HFFc6 (cell line): Measurements from ENCODE around the gene SNRNP40. TPM values are rescaled to one million over a fixed set of nuclear protein-coding genes. Genes with fewer than 3 reads are reported as not detected.

Experiments
- DNase-seq: peaks from one replicate; pipeline ENCODE4 v3.0.0-alpha.2; 2018
- H3K27ac Mint-ChIP-seq: 2 replicates; pipeline ENCODE4 v1.8.0; 2020; ENCODE audit warnings: mild to moderate bottlenecking, mixed read lengths
- H3K27me3 Mint-ChIP-seq: 2 replicates; pipeline ENCODE4 v1.8.0; 2021; ENCODE audit warnings: mild to moderate bottlenecking, moderate library complexity, mixed read lengths; ENCODE audit not compliant: insufficient read depth
- H3K36me3 Mint-ChIP-seq: 2 replicates; pipeline ENCODE4 v1.8.0; 2021; ENCODE audit warnings: low read depth, mixed read lengths
- H3K4me1 Mint-ChIP-seq: 2 replicates; pipeline ENCODE4 v1.8.0; 2020; ENCODE audit warnings: low read depth, mixed read lengths
- H3K4me3 Mint-ChIP-seq: 2 replicates; pipeline ENCODE4 v1.8.0; 2020; ENCODE audit warnings: mild to moderate bottlenecking, moderate library complexity, mixed read lengths
- H3K9me3 Mint-ChIP-seq: 2 replicates; pipeline ENCODE4 v1.8.0; 2020; ENCODE audit warnings: mild to moderate bottlenecking, mixed read lengths
- CTCF ChIP-seq: fragments of 200-600 bp; sonication (generic); IDR thresholded peaks from 2 replicates; pipeline ENCODE4 v1.5.0; 2021; ENCODE audit warnings: antibody characterized with exemption, mild to moderate bottlenecking
- total RNA-seq, 6 experiments: library from RNA; stranded (reverse); fragmentation: NEBNext Ultra II Directional; extraction: Animal tissue kit (Norgen Biotek cat#: 25700); gene quantifications; 2 replicates in 1 of 6; 3 replicates in 5 of 6; pipeline ENCODE4 v1.2.3, GENCODE V29; 2021

Gene SNRNP40
- total RNA-seq, 6 experiments from 2014 or later = 37.8 to 50.7 (median 46.1) TPM

DNA sequence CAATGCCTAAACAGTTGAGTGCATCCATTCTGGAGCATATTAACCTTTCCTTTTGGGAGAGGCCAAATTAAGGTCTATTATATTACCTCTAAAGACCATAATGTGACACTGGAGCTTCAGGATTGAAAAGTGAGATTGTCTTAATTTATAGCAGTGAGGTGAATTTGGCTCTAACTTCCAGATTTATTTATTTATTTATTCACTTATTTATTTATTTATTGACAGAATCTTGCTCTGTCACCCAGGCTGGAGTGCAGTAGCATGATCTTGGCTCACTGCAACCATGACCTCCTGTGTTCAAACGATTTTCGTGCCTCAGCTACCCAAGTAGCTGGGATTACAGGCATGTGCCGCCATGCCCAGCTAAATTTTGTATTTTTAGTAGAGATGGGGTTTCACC is 19.3 kb upstream of the SNRNP40 start:
- no peaks in the 10 kb centered on the region for H3K9me3 Mint-ChIP-seq
- TF ChIP-seq CTCF = no peak
- H3K27me3 Mint-ChIP-seq = no peaks in the 10 kb centered on the region
- H3K4me1 Mint-ChIP-seq = no peaks in the 10 kb centered on the region
- H3K4me3 Mint-ChIP-seq = no peak overlapping the region
- DNase-seq = no peak
- H3K36me3 Mint-ChIP-seq = peaks cover 41% of the 10 kb centered on the region
- no peak overlapping the region for H3K27ac Mint-ChIP-seq

DNA sequence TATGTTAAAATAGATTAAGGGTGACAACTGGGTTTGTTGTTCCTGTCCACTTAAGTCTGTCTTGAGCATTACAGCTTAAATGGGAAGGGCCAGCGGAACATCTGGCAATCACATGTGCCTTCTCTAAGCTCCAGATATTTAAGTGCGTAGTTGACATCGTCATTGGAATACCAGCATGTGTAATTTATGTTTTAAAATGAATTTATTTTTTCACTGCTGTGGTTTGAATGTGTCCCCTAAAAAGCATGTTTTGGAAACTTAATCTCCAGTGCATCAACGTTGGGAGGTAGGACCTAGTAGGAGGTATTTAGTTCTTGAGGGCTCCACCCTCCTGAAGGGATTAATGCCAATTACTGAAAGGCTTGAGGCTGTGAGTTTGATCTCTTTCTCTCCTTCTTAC is 13.6 kb upstream of the SNRNP40 start:
- Mint-ChIP-seq H3K27me3 (no peaks in the 10 kb centered on the region), H3K36me3 (peaks cover 29% of the 10 kb centered on the region), H3K4me1 (peaks cover 11% of the 10 kb centered on the region), H3K4me3 (no peak overlapping the region), H3K9me3 (no peaks in the 10 kb centered on the region), H3K27ac (no peak overlapping the region)
- DNase-seq = no peak
- no peak for TF ChIP-seq CTCF

DNA sequence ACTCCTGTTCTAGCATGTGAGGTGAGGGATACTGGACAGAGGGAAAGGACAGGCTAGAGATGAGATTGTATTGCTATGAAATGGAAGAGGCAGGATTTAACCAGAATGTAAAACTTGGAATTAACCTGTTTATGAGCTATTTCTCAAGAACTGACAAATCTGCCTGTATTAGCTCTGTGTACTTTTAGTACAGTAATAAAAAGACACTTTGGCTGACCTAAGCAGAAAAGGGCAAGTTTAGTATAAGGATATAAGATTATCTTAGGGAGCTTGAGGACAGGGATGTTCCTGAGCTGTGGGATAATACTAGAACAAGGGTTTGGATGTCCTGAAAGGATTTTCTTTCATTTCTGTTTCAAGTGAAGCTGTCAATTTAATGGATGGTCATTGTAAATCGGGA is 11.4 kb upstream of the SNRNP40 start:
- no peak for TF ChIP-seq CTCF
- no peaks in the 10 kb centered on the region for H3K27me3 Mint-ChIP-seq
- H3K36me3 Mint-ChIP-seq = peaks cover 24% of the 10 kb centered on the region; the same call in 1 of the 2 replicates
- no peak overlapping the region for H3K27ac Mint-ChIP-seq
- H3K9me3 Mint-ChIP-seq = no peaks in the 10 kb centered on the region
- H3K4me1 Mint-ChIP-seq = peaks cover 11% of the 10 kb centered on the region
- no peak overlapping the region for H3K4me3 Mint-ChIP-seq
- DNase-seq = no peak

DNA sequence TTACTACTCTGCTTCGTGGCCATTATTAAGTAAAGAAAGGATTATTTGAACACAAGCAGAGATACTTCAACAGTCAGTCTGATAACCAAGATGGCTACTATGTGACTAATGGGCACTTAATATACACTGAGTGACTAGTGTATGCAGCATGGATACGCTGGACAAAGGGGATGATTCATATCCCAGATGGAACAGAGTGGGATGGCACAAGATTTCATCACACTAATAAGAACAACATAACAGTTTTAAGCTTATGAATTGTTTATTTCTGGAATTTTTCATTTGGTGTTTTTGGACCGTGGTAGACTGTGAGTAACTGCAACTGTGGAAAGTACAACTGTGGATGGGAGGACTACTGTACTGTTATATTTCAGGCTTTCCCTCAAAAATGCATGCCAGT is 9.7 kb upstream of the SNRNP40 start:
- Mint-ChIP-seq H3K27me3 (no peaks in the 10 kb centered on the region), H3K36me3 (peaks cover 18% of the 10 kb centered on the region; the same call in 1 of the 2 replicates), H3K4me1 (peaks cover 18% of the 10 kb centered on the region), H3K9me3 (no peaks in the 10 kb centered on the region), H3K4me3 (peak overlapping the region; percentile 75), H3K27ac (peak overlapping the region; percentile 93)
- TF ChIP-seq CTCF = no peak
- DNase-seq = peak; percentile 94

DNA sequence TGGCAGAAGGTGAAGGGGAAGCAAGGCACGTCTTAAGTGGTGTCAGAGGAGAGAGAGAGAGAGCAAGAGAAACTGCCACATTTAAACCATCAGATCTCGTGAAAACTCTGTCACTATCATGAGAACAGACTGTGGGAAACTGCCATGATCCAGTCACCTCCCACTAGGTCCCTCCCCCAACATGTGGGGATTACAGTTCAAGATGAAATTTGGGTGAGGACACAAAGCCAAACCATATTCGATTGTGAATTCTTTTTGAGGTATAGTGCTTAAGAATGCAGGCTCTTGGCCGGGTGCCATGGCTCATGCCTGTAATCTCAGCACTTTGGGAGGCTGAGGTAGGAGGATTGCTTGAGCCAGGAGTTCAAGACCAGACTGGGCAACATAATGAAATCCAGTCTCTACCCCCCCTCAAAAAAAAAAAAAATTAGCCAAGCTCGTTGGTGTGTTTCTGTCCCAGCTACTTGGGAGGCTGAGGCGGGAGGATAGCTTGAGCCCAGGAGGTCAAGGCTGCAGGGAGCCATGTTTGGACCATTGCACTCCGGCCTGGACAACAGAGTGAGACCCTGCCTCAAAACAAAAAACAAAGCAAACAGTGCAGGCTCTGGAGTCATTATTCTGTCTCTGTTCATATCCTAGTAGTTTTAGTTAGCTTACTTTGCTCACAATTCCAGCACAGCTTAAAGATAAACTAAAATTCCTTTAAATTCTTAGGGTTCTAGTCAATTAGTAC is 6.3 kb upstream of the SNRNP40 start:
- Mint-ChIP-seq H3K9me3 (no peaks in the 10 kb centered on the region), H3K27ac (no peak overlapping the region; the same call in 1 of the 2 replicates), H3K36me3 (no peaks in the 10 kb centered on the region), H3K4me3 (no peak overlapping the region), H3K4me1 (peaks cover 18% of the 10 kb centered on the region), H3K27me3 (no peaks in the 10 kb centered on the region)
- TF ChIP-seq CTCF = no peak
- no peak for DNase-seq
